ENCODE measurements around the gene ADCY9.

ADCY9 gene

DNA sequence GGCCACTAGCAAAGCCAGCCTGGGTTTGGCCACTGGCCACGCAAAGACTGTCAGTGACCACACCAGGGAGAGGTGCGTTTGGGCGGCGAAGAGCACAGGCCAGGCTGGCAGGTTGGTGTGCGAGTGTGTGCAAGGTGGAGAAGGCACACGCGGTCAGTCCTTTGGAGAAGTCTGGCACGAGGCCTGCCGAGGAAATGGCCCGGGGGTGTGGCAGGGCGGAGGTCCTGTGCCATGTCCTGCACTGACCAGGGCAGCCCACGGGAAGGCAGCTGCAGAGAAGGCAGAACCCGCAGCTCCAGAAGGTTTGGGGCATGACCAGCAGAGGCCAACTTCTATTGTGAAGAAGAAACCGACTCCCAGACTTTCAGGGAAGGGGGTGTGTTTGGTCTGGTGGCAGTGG lies 90.8 kb downstream of the ADCY9 start:
- no peak for DNase-seq

GRCh38 chr16:4021916-4022315 lies 94.3 kb downstream of the ADCY9 start:
- DNase-seq: no peak

GRCh38 chr16:4021070-4021779 lies 95.0 kb downstream of the ADCY9 start:
- no peak for DNase-seq

DNA sequence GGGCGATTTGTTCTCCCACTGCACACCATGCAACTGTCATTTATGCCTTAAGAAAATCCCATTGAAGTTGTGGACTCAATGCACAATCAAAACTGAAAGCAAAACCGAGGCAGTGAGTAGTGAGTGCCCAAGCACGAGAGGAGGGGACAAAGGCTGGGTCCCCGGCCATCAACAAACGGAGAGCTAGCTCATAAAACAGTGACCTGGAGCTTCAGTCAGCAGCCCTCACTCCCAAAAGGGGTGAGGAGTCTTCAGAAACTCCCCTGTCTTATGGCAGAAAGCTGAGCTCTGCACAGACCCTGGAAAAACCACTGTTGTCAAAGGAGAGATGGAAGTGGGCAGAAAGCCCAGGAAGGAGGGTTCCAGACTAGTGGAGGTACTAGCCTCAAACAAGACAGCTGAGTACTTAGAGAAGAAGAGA lies 96.9 kb downstream of the ADCY9 start:
- DNase-seq: no peak

DNA sequence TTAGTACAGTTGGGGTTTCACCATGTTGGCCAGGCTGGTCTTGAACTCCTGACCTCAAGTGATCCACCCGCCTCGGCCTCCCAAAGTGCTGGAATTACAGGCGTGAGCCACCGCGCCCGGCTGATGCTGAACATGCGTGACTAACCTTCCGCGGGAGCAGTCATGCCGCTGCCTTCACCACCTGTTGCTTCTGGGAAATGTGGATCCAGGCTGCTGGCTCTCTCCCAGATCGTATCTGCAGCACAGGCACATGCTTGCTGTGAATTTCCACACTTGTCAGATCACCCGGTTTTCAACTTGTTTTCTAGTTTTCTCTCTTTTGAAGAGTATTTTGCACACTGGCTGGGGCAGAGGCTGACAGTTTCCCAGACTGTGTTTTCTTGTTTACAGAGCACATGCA lies 97.9 kb downstream of the ADCY9 start:
- DNase-seq: no peak

DNA sequence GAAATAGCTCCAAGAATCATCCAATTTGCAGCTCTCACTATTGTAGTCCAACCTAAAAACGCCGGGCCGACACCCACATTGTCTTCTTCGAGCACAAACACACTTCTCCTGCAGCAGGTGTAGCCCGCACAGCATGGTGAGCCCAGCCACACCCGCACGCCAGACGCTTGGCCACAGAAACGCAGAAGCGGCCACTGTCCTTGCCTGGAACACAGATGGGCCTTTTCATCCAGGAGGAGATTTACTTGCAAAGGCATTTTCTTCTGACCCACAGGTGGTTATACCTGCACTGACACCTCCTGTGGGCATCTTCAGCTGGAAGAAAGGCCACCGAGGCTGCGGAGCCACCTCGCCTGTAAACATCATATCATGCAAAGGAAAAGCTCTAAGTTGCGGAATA lies 98.4 kb downstream of the ADCY9 start:
- no peak for DNase-seq

DNA sequence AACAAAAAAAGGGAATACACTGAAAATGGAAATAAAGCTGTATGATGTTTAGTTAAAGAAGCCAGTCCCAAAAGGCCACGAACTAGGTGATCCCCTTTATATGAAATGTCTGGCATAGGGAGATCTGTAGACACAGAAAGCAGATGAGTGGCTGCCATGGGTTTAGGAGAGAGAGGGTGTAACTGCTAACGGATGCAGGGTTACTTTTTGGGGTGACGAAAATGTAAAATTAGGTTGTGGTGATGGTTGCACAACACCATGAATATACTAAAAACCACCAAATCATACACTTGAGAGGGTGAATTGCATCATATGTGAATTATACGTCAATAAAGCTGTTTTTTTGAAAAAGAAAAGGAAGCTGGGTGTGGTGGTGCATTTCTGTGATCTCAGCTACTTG lies 99.6 kb downstream of the ADCY9 start:
- DNase-seq: no peak

DNA sequence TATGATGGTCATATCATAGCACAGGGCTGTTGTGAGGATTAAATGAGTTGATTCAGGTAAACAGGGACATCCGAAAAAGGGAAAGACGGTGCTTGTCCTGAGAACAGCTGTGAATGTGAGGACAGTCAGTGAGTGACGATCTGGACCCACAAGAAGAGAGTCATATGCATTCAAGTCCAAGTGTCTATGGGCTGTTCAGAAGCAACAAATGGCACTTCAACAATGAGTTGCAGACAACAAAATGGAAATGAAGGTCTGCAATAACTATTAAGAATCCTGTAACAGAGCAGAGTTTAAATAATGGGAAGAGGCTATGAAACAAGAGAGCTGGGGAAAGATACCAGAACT lies 100.3 kb downstream of the ADCY9 start:
- DNase-seq: no peak

GRCh38 chr16:4015275-4016004 lies 100.8 kb downstream of the ADCY9 start:
- DNase-seq: no peak

- no peak for DNase-seq
Observed at GRCh38 chr16:4011940-4012629, 104.2 kb downstream of the ADCY9 start.

GRCh38 chr16:4011225-4011939 lies 104.9 kb downstream of the ADCY9 start:
- no peak for DNase-seq

GRCh38 chr16:4010225-4011158 lies 105.8 kb downstream of the ADCY9 start:
- no peak for DNase-seq

DNA sequence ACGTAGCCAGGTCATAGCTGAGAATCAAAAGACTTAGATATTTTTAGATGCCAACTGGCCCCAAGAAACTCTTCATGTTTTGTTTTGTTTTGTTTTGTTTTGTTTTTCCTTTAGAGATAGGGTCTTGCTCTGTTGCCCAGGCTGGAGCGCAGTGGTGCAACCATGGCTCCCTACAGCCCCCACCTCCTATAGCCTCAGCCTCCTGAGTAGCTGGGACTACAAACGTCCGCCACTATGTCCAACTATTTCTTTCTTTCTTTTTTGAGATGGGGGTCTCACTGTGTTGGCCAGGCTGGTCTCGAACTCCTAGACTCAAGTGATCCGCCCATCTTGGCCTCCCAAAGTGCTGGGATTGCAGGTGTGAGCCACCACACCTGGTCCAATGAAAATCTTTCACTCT lies 107.1 kb downstream of the ADCY9 start:
- no peak for DNase-seq

DNA sequence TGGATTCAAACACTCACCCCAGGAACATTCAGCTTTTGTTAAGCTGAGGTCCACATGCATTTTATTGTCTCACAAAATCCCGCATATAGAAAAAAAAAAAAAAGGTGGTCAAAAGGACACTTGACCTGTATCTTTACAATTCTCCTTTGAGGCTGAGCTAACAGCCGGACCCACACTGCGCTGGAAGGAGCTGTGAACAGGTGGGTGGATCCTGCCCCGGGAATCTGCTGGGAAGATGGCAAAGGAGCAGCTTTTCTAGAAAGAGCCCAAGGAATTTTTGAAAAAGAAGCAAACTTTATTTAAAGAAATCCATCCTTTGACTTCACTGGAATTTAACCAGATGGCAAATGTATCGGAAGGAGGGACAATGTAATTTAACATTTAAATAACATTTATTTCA lies 108.1 kb downstream of the ADCY9 start:
- DNase-seq: no peak

- DNase-seq: no peak
Observed at GRCh38 chr16:4006397-4006999, 109.7 kb downstream of the ADCY9 start.

- no peak for DNase-seq
Observed at GRCh38 chr16:4005731-4006130, 110.5 kb downstream of the ADCY9 start.

- DNase-seq: no peak
Observed at GRCh38 chr16:4005281-4005680, 111.0 kb downstream of the ADCY9 start.

GRCh38 chr16:4004206-4004605 lies 112.0 kb downstream of the ADCY9 start:
- no peak for DNase-seq

GRCh38 chr16:4003576-4003975 lies 112.7 kb downstream of the ADCY9 start:
- no peak for DNase-seq

- no peak for DNase-seq
Observed at GRCh38 chr16:4003166-4003565, 113.1 kb downstream of the ADCY9 start.

- no peak for DNase-seq
Observed at GRCh38 chr16:4002121-4002520, 114.1 kb downstream of the ADCY9 start.

Measured in activated CD4-positive, alpha-beta T cell treated with anti-CD3 and anti-CD28 coated beads, Interleukin-2, amount 50 U/mL, for 48 hours (primary cell).